Non-pigmented ciliary epithelial cell (primary cell): Measurements from ENCODE around the gene CLEC7A.

Experiments used
- DNase-seq: peaks from one replicate; pipeline ENCODE4 v3.0.0-alpha.2; 2010; ENCODE audit warnings: low read depth

CLEC7A gene

DNA sequence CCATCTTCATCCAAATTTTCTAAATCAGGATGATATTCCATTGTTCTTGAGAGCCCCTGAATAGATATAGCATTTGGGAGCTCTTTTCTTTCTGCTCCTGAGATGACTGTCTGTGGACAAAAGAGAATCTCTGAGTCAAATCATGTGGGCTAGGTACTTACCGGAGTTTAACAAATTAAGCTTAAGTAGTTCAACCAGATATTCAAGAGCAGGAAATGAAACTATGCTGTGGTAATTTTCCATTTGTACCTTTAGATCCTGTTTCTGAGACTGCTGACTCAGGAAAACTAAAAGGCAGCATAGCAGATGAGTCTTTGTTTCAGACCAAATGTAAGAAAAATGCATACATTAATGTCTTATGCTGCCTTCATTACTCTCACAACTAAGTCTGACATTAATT, at the start of gene CLEC7A:
Gene CLEC7A (minus strand): TSS at position 158 of the 400 bp plus-strand sequence. CDS start 117 bp downstream, at position 41.
- no peak for DNase-seq

DNA sequence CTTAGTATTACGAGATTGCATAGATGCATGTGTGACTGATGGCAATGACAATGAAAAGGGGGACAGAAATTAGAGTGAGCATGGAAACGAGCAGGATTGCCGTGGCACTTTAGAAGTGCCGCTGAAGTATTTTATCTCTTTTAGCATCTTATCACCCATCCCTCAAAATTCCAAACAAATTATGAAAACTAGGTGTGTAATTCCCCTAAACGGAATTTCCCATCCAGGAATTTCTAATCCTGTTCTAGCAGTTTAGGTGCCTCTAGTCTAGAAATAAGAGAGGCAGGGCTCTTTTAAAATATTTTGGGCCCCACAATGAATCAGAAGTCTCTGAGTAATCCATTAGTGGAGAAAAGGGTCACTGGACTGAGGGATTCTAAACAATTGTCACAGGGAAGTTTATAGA, 49.8 kb upstream of the CLEC7A start:
- DNase-seq, result no peak

DNA sequence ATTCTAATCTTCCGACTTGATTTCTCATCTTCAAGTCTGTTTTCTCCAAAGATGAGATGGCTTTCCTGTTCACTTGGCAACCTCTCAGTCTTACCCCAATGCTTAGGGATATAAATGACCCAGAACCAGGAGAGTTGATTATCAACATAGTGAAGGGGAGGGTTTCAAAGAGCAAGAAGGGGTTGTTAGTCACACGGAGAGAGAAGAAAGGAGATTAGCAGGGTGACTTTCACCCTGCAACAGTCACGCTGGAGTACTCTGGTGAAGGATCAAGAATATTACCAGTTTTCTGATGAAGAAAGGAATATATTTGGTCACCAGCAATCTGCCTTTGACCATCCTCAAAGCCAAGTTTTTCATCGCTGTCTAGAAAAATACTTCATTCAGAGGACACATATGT, 48.8 kb upstream of the CLEC7A start, which contains the start of gene TMEM52B:
Gene TMEM52B (plus strand): TSS at position 212 of the 400 bp plus-strand sequence. CDS start 543 bp downstream, outside the sequence.
- DNase-seq, result no peak

DNA sequence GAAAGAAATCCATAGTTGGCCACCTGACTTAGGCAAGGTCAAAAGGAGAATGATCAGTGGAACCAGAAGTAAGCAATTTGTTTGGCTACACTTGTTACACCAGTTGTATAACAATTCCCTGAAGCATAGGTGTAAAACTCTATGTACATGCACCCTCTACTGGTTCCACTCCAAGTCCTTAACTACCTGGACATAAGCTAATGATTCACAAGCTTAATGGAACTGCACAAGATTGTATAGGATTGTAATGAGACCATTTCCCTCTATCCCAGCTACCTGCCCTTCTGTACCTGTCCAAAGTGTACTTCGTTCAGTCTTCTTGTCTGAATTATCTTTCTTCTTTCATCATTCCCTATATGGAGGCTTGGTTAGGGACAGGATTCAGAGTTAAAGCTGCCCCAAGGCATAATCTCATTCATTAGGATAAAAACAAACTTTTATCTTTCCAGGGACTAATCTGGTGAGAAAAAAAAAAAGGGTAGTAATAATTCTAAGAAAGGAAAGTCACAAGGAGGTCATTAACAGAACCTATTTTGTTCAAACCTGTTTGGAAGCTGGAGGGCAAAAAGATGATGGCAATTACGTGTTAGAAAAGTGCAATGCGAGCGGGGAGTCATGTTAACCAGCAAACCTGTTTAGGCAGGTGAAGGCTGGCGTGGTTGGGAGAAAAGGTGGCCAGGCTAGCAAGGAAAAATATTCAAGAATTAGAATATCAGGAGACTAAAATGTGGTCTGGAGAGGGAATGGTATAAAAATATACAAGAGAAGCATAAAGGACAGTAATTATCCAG, 46.0 kb upstream of the CLEC7A start:
- no peak for DNase-seq

DNA sequence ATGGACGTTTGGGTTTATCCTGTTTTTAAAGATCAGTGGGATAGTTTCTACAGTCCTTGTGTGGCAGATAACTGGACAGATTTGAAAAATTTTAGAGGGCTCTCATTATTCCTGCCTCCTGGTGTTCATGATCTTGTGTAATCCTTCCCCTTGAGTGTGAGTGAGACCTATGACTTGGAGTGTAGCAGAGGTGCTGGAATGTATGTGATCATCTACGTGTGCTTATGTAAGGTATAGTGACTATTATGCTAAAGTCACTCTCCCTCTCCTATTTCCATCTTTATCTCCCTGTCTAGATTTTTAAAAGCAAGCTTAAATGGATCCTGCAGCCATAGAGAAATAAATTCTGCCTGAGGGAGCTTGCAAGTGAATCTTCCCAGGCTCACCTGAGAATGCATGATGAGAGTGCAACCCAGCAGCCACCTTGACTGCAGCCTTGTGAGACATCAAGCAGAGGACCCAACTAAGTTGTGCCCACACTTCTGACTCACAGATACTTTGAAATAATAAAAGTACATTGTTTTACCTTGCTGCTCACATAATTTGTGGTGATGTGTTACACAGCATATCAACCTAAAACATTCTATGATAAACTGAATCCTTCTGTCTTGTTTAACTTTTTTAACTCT, 45.1 kb upstream of the CLEC7A start:
- no peak for DNase-seq

DNA sequence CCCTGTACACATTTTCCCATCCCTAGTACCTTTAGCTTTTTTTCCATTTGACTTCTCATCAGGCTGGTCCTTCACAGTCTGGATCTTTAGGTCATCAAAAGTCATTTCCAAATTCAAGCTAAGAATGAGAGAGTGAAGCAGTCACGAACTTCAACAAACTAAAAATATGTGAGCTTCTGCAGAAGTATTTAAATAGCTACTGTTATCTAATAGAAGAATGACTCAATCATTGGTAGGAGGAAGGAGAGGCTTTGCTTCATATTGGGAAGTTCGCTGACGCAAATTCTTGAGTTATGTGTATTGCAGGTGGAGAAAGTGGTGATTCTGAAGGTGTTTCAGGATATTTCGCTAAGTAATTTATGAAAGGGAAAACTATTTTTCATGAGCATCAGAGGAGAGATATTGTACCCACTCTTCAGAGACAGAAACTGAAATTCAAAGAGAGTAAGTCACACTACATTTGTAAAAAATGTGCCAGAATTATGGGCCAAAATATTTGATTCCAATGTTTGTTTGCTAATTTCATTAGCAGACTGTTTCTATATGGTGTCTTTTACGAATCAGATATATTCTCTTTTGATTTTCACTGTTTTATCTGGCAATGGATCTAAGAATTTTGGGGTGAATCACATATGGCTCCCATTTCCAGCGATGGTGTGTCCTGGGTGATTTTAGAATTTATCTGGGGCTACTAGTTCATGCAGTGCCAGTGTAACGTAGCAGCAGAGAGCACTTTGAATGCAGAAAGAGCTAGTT, 42.2 kb upstream of the CLEC7A start, which contains the start of gene OLR1:
Gene OLR1 (minus strand): TSS at position 160 of the 756 bp plus-strand sequence. CDS start 55 bp downstream, at position 105.
- DNase-seq, result no peak

DNA sequence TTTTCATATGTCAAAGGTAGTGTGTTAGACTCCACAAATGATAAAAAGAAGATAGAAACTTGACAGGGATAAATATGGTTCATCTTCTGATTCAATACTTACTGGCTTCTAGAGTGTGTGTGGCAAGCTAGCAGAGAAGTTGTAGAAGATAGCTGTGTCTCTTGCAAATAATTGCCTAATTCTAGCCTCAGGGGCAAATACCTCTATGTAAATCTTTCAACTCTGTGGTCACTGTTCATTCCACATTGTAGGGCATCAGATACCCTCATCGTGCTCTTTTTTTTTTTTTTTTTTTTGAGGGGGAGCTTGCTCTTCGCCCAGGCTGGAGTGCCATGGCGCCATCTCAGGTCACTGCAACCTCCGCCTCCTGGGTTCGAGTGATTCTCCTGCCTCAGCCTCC, 40.2 kb upstream of the CLEC7A start:
- DNase-seq, result no peak

DNA sequence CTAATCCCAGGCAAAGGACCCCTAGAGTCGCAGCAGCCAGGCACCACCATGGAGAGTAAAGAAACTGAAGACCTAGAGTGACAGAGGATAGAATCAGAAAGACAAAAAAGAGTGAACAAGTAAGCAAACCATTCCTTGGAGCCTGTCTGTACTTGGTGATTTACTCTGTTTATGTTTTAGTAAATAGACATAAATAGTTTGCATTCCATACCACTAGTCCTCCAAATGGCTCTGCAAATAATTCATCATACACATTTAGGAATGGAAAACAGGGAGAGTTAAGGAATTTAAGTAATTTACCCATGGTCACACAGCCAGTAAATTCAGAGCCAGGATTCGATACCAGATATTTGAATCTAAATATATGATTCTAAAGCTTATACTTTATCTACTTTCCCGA, 39.1 kb upstream of the CLEC7A start:
- DNase-seq, result no peak

DNA sequence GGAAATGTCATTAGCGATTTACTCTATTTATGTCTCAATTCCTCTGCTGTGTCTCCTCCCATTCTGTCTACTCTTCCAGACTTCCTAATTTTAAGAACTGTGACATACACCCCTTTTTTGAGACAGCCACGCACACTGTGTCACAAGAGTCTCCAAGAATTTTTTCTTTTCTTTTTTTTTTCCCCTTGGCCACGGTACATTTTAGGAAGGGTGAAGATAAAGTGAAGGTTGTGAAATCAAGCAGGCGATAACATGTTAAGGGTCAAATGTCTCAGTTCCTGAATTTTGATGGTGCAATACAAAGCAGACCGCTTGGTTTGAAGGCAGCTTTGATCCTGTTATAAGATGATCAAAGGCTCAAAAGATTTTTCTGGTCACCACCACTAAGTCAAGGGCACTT, 37.6 kb upstream of the CLEC7A start:
- no peak for DNase-seq

DNA sequence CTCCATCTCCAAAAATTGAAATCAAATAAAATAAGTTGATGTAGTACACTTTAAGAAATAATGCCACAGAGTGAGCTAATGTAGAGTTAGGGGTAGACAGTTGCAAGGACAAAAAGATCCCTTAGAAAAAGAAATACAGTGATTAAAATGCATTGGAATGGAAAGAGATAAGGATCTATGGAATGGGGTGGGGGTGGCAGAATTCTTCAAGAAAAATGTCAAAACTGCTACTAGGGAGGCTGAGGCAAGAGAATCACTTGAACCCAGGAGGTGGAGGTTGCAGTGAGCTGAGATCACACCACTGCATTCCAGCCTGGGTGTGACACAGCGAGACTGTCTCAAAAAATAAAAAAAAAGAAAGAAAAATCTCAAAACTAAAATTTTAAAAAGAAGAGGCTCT, 35.4 kb upstream of the CLEC7A start:
- DNase-seq, result no peak

DNA sequence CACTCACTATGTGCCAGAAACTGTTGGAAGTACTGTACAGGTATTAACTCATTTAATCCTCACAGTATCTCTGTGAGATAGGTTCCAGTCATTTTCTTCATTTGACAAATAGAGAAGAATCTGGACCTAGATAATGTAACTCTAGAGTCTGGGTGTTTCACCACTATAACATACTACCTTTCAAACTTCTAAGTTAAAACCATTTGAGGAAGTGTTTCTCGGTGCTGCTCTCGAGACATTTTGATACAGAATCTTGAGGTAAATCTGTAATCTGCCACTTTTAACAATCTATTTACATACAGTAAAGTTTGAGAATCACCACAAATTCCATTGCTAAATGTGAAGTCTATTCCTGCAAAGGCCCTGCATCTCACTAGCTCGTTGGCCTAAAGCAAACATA, 33.1 kb upstream of the CLEC7A start:
- no peak for DNase-seq

DNA sequence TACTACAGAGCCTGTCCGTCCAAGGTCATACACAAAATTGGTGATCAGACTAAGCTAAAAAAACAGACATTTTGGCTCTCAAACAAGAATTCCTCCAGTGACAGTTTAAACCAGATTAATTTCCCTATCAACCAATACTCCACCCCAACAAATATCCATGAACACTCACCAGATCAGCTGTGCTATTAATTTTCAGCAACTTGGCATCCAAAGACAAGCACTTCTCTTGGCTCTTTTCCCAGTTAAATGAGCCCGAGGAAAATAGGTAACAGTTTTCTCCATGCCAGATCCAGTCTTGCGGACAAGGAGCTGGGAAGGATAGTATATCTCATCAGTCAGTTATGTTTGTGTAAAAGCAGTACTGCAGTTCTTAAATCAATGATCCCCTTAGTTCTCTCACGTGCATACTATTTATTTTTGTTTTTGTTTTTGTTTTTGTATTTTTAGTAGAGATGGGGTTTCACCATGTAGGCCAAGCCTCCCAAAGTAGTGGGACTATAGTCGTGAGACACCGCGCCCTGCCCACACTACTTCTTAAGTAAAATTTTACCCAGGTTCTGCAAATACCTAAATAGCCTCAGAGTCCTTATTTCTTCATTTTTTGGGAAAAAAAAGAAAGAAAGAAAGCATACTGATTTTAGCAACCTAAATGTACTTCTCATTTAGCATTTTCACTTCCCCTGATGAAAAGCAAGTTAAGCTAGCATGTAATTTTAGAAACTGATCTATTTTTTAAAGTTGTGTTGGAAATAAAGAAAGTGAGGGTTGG, 30.8 kb upstream of the CLEC7A start:
- DNase-seq, result no peak

DNA sequence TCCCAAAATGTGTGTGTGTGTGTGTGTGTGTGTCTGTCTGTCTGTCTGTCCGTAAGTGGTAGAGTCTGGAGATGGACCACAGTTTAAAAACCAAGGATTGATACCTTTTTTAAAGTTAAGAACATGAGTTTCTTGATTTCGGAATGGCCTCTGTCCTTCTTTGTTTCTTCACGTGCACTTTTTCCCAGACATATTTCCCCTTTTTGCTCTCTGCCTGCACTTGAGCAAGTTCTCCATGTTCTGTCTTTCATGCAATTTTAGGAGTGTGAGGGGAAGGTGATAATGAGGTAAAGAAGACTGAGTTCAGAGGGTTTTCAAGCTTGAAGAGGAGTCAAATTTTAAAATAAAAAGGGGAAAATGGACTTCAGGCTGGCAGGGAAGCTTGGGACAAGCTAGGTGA, 29.3 kb upstream of the CLEC7A start:
- no peak for DNase-seq

DNA sequence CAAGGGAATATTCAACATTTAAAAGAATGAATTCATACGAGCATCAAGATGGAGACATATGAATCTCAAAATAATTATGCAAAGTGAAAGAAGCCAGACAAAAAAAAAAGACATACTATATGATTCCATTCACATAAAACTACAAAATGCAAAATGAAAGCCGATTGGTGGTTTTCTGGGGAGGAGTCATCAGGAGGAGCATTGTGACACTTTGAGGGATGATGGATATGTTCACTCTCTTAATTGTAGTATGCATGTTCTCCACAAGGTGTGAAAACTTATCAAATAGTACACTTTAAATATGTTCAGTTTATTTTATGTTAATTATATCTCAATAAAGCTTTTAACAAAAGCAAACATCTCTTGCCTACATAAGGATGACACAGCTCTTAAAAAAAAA, 28.4 kb upstream of the CLEC7A start:
- no peak for DNase-seq

DNA sequence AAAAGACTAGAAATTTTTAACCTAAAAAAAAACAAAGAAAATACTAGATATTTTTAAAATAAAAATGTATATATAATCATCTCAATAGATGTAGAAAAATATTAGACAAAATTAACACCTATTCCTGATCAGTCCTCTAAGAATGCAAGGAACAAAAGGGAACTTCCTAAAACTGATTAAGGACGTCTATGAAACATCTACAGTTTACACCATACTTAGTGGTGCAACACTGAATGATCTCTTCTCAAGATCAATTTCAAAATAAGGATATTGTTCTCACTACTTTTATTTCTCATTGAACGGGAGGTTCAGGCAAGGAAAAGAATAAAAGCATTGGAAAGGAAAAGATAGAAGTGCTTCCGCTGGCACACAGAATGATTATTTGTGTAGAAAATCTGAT, 26.0 kb upstream of the CLEC7A start:
- DNase-seq, result no peak

DNA sequence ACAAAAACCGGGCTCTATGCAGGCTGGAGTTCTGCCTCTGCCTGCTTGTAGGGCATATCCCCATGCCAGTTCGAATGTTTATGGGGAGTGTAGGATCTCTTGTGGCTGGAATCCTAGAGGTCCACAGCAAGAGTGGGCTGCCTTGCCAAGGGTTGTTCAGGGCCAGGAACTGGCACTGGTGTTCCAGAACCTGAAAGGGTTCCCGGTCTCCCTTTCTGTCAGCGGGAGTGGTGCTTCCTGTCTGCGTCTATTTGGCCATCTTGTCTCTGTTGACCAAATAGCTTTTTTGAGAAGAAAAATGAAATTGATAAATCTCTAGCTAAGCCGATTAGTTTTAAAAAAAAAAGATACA, 24.1 kb upstream of the CLEC7A start:
- no peak for DNase-seq

DNA sequence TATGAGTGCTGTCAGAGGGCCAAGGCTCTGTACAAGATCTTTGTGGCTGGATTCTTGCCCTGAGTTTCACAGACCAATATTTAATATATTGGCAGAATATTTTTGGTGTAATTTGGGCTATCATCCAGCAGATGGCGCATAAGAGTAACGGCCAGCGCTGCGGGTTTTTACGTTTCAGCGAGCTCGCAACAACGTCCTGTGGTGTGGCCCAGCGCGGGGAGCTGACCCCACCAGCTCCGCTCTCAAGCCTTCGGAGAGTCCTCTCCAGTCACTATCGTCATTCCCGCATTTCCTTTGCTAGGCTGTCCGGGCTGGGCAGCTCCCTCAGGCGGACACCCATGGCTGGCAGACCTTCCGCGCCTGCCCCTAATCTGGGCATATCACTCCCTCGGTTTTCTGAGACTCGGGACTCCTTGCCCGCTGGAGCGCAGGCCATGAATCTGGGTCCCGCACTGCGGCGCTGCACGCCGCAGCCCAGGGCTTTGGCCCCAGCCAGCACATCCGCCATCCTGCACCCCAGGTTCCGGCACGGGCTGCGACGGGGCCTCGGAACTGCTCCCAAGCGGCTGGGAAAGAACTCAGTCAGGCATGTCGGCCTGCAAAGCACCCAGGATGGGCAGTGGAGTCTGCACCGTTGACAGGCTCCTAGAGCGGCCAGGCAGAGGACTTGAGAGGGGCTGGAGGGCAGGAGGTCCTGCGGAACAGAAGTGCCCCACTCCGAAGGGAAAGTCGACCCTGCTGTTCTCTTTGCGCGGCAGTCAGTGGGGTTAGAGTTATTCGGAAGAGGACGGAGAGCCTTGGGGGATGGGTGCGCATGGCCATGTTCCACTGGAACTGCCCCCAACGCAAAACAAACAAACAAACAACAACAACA, 23.5 kb upstream of the CLEC7A start:
- no peak for DNase-seq

DNA sequence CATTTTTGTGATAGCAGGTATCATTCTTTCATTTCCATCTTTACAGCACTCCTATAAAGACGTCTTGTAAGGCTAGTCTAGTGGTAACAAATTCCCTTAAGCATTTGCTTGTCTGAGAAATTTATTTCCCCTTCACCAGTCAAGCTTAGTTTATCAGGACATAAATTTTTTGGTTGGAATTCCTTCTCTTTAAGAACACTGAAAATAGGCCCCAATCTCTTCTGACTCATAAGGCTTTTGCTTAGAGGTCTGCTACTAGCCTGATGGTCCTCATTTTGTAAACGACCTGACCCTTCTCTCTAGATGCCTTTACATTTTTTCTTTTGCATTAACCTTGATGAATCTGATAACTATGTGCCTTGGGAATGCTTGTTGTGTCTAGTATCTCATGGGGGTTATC, 21.6 kb upstream of the CLEC7A start:
- no peak for DNase-seq

DNA sequence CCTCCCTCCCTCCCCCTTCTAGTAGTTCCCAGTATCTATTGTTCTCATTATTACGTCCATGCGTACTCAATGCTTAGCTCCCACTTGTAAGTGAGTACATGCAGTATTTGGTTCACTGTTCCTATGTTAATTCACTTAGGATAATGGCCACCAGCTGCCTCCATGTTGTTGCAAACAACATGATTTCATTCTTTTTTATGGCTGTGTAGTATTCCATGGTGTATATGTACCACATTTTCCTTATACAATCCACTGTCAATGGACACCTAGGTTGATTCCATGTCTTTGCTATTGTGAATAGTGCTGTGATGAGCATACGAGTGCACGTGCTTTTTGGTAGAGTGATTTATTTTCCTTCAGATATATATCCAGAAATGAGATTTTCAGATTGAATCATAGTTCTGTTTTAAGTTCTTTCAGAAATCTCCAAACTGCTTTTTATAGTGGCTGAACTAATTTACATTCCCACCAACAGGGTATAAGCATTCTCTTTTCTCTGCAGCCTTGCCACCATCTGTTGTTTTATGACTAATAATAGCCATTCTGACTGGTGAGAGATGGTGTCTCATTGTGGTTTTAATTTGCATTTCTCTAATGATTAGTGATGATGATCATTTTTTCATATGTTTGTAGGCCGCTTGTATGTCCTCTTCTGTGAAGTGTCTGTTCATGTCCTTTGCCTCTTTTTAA, 17.9 kb upstream of the CLEC7A start:
- DNase-seq, result no peak

DNA sequence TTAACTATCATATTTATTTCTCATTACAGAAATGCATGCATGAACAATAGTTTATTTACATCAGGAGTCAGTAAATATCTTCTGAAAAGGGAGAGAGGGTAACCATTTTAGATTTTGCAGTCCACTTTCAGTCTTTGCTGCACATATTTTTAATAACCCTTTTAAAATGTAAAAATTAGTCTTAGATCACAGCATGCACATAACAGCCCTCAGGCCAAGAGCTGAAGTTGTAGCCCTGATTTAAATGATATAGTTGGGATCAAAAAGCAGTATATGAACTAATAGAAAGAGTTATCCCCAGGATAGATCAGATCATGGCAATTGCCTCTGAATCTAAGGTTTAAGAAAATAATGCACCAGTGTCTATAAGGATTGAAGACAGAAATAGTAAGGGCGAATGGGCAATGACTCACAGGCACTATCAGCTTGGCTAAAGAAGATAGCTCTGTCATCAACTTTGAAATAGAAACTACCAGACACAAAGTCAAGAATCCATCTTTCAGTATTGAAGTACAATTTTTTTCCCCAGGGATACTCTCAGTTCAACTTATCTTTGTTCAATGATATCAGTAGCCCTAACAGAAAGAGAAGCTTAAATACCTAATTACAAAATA, 13.1 kb upstream of the CLEC7A start:
- no peak for DNase-seq
